SK-N-SH (cell line): Measurements from ENCODE around the gene NRN1L. TPM values are rescaled to one million over a fixed set of nuclear protein-coding genes. Genes with fewer than 3 reads are reported as not detected.
A peak's percentile ranks its signal among the peaks of the same experiment; 100 is the strongest.

Experiments
- CTCF ChIA-PET: fragments of 300-600, 350-600 bp; formaldehyde crosslinking; extraction: SDS; loops from one replicate; lab custom pipeline; 2021; lab: Yijun Ruan, JAX
- POLR2A ChIA-PET: fragments of 350-600 bp; sonication (Branson Sonifier 250); formaldehyde crosslinking; extraction: SDS; loops from one replicate; lab custom pipeline; 2020; ENCODE audit warnings: antibody characterized with exemption, inconsistent platforms; lab: Yijun Ruan, JAX
- DNase-seq: peaks from one replicate; pipeline ENCODE4 v3.0.0; 2012
- H2AFZ ChIP-seq: fragments of 200-600 bp; sonication (generic); 2 replicates; pipeline ENCODE4 v1.8.1; 2016; ENCODE audit warnings: antibody characterized with exemption, mild to moderate bottlenecking, low read depth
- H3F3A ChIP-seq: fragments of 200-600 bp; sonication (generic); replicated peaks from 2 replicates; pipeline ENCODE3; 2016; ENCODE audit warnings: antibody characterized with exemption, mild to moderate bottlenecking; ENCODE audit not compliant: insufficient read depth
- H3K27ac ChIP-seq, 2 experiments: fragments of 200-500 bp in 1 of 2; fragments of 200-600 bp in 1 of 2; sonication (Bioruptor generic) in 1 of 2; sonication (generic), shearing (Covaris generic) in 1 of 2; 2 replicates each; pipeline versions ENCODE4 v1.5.1 to v1.6.1; 2014 to 2016; ENCODE audit warnings: low read depth in 2 of 2, inconsistent platforms in 1 of 2, low read length in 1 of 2, mild to moderate bottlenecking in 1 of 2, mixed read lengths in 1 of 2
- H3K27me3 ChIP-seq: fragments of 200-600 bp; sonication (generic), shearing (Covaris generic); 2 replicates; pipeline ENCODE4 v1.6.1; 2016; ENCODE audit warnings: mixed run types; ENCODE audit not compliant: insufficient read depth
- H3K36me3 ChIP-seq, 2 experiments: fragments of 200-500 bp in 1 of 2; fragments of 200-600 bp in 1 of 2; sonication (Bioruptor generic) in 1 of 2; sonication (generic) in 1 of 2; replicated peaks in 1 of 2; 2 replicates each; pipeline versions ENCODE3 to v1.5.1; 2014 to 2016; ENCODE audit warnings: low read length in 1 of 2, mild to moderate bottlenecking in 1 of 2; ENCODE audit not compliant: insufficient read depth in 2 of 2, control insufficient read depth in 1 of 2
- H3K4me1 ChIP-seq, 2 experiments: fragments of 200-500 bp in 1 of 2; fragments of 200-600 bp in 1 of 2; sonication (Bioruptor generic) in 1 of 2; sonication (generic), shearing (Covaris generic) in 1 of 2; 2 replicates each; pipeline versions ENCODE4 v1.5.1 to v1.6.1; 2014 to 2016; ENCODE audit warnings: low read depth in 1 of 2, low read length in 1 of 2, mixed run types in 1 of 2; ENCODE audit not compliant: insufficient read depth in 2 of 2, control insufficient read depth in 1 of 2
- H3K4me2 ChIP-seq: fragments of 200-600 bp; sonication (generic), shearing (Covaris generic); 2 replicates; pipeline ENCODE4 v1.6.1; 2017; ENCODE audit warnings: mixed run types
- H3K4me3 ChIP-seq, 2 experiments: fragments of 200-500 bp in 1 of 2; fragments of 200-600 bp in 1 of 2; sonication (Bioruptor generic) in 1 of 2; sonication (generic), shearing (Covaris generic) in 1 of 2; 2 replicates each; pipeline versions ENCODE4 v1.5.1 to v1.8.1; 2014 to 2016; ENCODE audit warnings: low read depth in 2 of 2, inconsistent platforms in 1 of 2, low read length in 1 of 2, mild to moderate bottlenecking in 1 of 2, mixed read lengths in 1 of 2, moderate library complexity in 1 of 2
- H3K79me2 ChIP-seq: fragments of 200-600 bp; sonication (generic); 2 replicates; pipeline ENCODE4 v1.8.1; 2017; ENCODE audit warnings: mild to moderate bottlenecking; ENCODE audit not compliant: insufficient read depth
- H3K9ac ChIP-seq: fragments of 200-600 bp; sonication (generic); 2 replicates; pipeline ENCODE4 v1.6.1; 2017; ENCODE audit warnings: mixed run types
- H3K9me2 ChIP-seq: fragments of 200-600 bp; sonication (generic); 2 replicates; pipeline ENCODE4 v1.6.1; 2017; ENCODE audit warnings: mixed run types
- H3K9me3 ChIP-seq: fragments of 200-600 bp; sonication (generic); 2 replicates; pipeline ENCODE4 v1.6.1; 2017; ENCODE audit warnings: mixed run types, mild to moderate bottlenecking, moderate library complexity
- H4K20me1 ChIP-seq: fragments of 200-600 bp; sonication (generic); 2 replicates; pipeline ENCODE4 v1.6.1; 2017; ENCODE audit warnings: mild to moderate bottlenecking, mixed run types; ENCODE audit not compliant: insufficient read depth
- FOSL2 ChIP-seq: IDR thresholded peaks from 2 replicates; pipeline ENCODE4 v1.4.0; 2012; ENCODE audit warnings: low read depth, mild to moderate bottlenecking, moderate library complexity, borderline replicate concordance
- FOXJ3 ChIP-seq: sonication (generic); formaldehyde crosslinking; IDR thresholded peaks from 2 replicates; pipeline ENCODE4 v1.5.1; 2020; ENCODE audit warnings: mild to moderate bottlenecking, missing genetic modification reagents
- FOXM1 ChIP-seq: IDR thresholded peaks from 2 replicates; pipeline ENCODE4 v1.4.0; 2012; ENCODE audit warnings: low read depth, mild to moderate bottlenecking
- GABPA ChIP-seq: IDR thresholded peaks from 2 replicates; pipeline ENCODE4 v1.4.0; 2012; ENCODE audit warnings: low read depth, mild to moderate bottlenecking
- JUND ChIP-seq: IDR thresholded peaks from 2 replicates; pipeline ENCODE4 v1.4.0; 2012
- MEF2A ChIP-seq: IDR thresholded peaks from 2 replicates; pipeline ENCODE4 v1.4.0; 2012; ENCODE audit warnings: low read depth, borderline replicate concordance
- MXI1 ChIP-seq: IDR thresholded peaks from 2 replicates; pipeline ENCODE4 v1.6.1; 2012; ENCODE audit warnings: mild to moderate bottlenecking, low read depth, low read length, improper control_type of control experiment
- POLR2AphosphoS5 ChIP-seq: IDR thresholded peaks from 2 replicates; pipeline ENCODE4 v1.6.1; 2012; ENCODE audit warnings: low read depth, low read length
- RFX5 ChIP-seq: IDR thresholded peaks from 2 replicates; pipeline ENCODE4 v1.6.1; 2012; ENCODE audit warnings: mild to moderate bottlenecking, improper control_type of control experiment, low read length
- SMC3 ChIP-seq: IDR thresholded peaks from 2 replicates; pipeline ENCODE4 v1.6.1; 2012; ENCODE audit warnings: low read depth, low read length, improper control_type of control experiment
- TAF1 ChIP-seq: IDR thresholded peaks from 2 replicates; pipeline ENCODE4 v1.6.1; 2012; ENCODE audit warnings: low read depth, mild to moderate bottlenecking, low read length, moderate library complexity, borderline replicate concordance
- TEAD4 ChIP-seq: IDR thresholded peaks from 2 replicates; pipeline ENCODE4 v1.4.0; 2012; ENCODE audit warnings: mild to moderate bottlenecking, borderline replicate concordance; ENCODE audit not compliant: insufficient read depth
- YY1 ChIP-seq: IDR thresholded peaks from 2 replicates; pipeline ENCODE4 v1.4.0; 2012; ENCODE audit warnings: low read depth, mild to moderate bottlenecking
- WGBS: methylation state at CpG from one replicate; pipeline ENCODE4 v1.1.6; 2017; ENCODE audit warnings: low lambda C conversion rate; 5-methylcytosine and 5-hydroxymethylcytosine counted together
- polyA plus RNA-seq, 3 experiments: library from polyadenylated mRNA; depleted of rRNA; stranded (reverse); fragments of >200 nt; gene quantifications; 2 replicates each; pipeline ENCODE4 v1.2.3, GENCODE V29; 2012
- TF ChIP-seq, protein P1 (sequence below): IDR thresholded peaks from 2 replicates; pipeline ENCODE4 v1.6.1; 2012; ENCODE audit warnings: mild to moderate bottlenecking, low read depth, low read length, moderate library complexity
- TF ChIP-seq, protein P2 (sequence below): IDR thresholded peaks from 2 replicates; pipeline ENCODE4 v1.4.0; 2012; ENCODE audit warnings: low read depth
- TF ChIP-seq, protein P3 (sequence below): IDR thresholded peaks from 2 replicates; pipeline ENCODE4; 2012
- TF ChIP-seq, protein P4 (sequence below): IDR thresholded peaks from 2 replicates; pipeline ENCODE4 v1.4.0; 2012; ENCODE audit warnings: low read depth, borderline replicate concordance

NRN1L gene
- polyA plus RNA-seq, 1 of the 3 experiments (the other 2 are of a cell fraction) = 0.41 TPM

- Histone ChIP-seq H3F3A (no peaks in the 10 kb centered on the region), H3K27ac (peak overlapping the region; percentile 42 to 56; a peak in 3 of 4 replicates), H3K36me3 (no peaks in the 10 kb centered on the region), H3K9ac (peak overlapping the region; percentile 63), H3K4me2 (peak overlapping the region; percentile 82)
- DNase-seq = no peak
- WGBS = 60% methylated on average over 5 of the region's 5 CpGs
- TF ChIP-seq MXI1 = no peak
- TF ChIP-seq TAF1 = no peak
- no peak for TF ChIP-seq JUND
- TF ChIP-seq GABPA = no peak
- TF ChIP-seq FOXM1 = no peak
- no peak for TF ChIP-seq POLR2AphosphoS5
- TF ChIP-seq, protein P1, sequence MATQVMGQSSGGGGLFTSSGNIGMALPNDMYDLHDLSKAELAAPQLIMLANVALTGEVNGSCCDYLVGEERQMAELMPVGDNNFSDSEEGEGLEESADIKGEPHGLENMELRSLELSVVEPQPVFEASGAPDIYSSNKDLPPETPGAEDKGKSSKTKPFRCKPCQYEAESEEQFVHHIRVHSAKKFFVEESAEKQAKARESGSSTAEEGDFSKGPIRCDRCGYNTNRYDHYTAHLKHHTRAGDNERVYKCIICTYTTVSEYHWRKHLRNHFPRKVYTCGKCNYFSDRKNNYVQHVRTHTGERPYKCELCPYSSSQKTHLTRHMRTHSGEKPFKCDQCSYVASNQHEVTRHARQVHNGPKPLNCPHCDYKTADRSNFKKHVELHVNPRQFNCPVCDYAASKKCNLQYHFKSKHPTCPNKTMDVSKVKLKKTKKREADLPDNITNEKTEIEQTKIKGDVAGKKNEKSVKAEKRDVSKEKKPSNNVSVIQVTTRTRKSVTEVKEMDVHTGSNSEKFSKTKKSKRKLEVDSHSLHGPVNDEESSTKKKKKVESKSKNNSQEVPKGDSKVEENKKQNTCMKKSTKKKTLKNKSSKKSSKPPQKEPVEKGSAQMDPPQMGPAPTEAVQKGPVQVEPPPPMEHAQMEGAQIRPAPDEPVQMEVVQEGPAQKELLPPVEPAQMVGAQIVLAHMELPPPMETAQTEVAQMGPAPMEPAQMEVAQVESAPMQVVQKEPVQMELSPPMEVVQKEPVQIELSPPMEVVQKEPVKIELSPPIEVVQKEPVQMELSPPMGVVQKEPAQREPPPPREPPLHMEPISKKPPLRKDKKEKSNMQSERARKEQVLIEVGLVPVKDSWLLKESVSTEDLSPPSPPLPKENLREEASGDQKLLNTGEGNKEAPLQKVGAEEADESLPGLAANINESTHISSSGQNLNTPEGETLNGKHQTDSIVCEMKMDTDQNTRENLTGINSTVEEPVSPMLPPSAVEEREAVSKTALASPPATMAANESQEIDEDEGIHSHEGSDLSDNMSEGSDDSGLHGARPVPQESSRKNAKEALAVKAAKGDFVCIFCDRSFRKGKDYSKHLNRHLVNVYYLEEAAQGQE = no peak
- TF ChIP-seq MEF2A = no peak
- TF ChIP-seq YY1 = no peak
- no peak for TF ChIP-seq FOXJ3 (CRISPR knock-in tag)
- TF ChIP-seq RFX5 = no peak
- TF ChIP-seq, protein P2, sequence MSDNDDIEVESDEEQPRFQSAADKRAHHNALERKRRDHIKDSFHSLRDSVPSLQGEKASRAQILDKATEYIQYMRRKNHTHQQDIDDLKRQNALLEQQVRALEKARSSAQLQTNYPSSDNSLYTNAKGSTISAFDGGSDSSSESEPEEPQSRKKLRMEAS = no peak
- TF ChIP-seq FOSL2 = no peak
- no peak for TF ChIP-seq SMC3
- TF ChIP-seq, protein P3, sequence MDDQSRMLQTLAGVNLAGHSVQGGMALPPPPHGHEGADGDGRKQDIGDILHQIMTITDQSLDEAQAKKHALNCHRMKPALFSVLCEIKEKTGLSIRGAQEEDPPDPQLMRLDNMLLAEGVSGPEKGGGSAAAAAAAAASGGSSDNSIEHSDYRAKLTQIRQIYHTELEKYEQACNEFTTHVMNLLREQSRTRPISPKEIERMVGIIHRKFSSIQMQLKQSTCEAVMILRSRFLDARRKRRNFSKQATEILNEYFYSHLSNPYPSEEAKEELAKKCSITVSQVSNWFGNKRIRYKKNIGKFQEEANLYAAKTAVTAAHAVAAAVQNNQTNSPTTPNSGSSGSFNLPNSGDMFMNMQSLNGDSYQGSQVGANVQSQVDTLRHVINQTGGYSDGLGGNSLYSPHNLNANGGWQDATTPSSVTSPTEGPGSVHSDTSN = no peak
- TF ChIP-seq, protein P4, sequence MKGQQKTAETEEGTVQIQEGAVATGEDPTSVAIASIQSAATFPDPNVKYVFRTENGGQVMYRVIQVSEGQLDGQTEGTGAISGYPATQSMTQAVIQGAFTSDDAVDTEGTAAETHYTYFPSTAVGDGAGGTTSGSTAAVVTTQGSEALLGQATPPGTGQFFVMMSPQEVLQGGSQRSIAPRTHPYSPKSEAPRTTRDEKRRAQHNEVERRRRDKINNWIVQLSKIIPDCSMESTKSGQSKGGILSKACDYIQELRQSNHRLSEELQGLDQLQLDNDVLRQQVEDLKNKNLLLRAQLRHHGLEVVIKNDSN = no peak
- no peak for TF ChIP-seq TEAD4
- TF ChIP-seq, all 33 proteins: peak for 0
- Histone ChIP-seq H3K79me2 (peaks cover 42% of the 10 kb centered on the region), H2AFZ (peak overlapping the region; percentile 81), H3K4me1 (peaks cover 10 to 11% of the 10 kb centered on the region in 2 experiments; a peak in 2 of 4 replicates), H3K9me3 (no peaks in the 10 kb centered on the region), H3K9me2 (no peaks in the 10 kb centered on the region), H3K4me3 (peak overlapping the region; percentile 46 to 70), H3K27me3 (no peaks in the 10 kb centered on the region), H4K20me1 (peaks cover 2% of the 10 kb centered on the region; the same call in 1 of the 2 replicates)
- ChIA-PET POLR2A (interaction anchor here (1.0 kb wide), 1 partner anchor 11 kb away, joined by 3 read pairs; no protein-coding TSS in a partner anchor), CTCF (interaction anchor here (0.9 to 22.4 kb wide), 6 partner anchors 9 to 76 kb away, joined by 3 to 564 read pairs (median 4); partner anchors contain the start of genes CTRL, LCAT, NUTF2 and PSMB10)
Measured at GRCh38 chr16:67892375-67892774, 7.7 kb downstream of the NRN1L start.
